ENCODE data around the gene TMEM145.
A peak's percentile ranks its signal among the peaks of the same experiment; 100 is the strongest.
"Not testable (repeated sequence)": the region's sequence is repeated elsewhere in the genome, so short reads cannot be mapped to it uniquely, and the experiment has no call there.

The TMEM145 gene

GRCh38 chr19:42316223-42317211 lies 3.4 kb downstream of the TMEM145 start:
- no peak for DNase-seq

- no peak for DNase-seq
Observed at GRCh38 chr19:42317535-42317934, 4.4 kb downstream of the TMEM145 start.

GRCh38 chr19:42322305-42322704 lies 9.2 kb downstream of the TMEM145 start:
- no peak for DNase-seq

GRCh38 chr19:42323473-42323851 lies 10.4 kb downstream of the TMEM145 start:
- DNase-seq, result no peak

- DNase-seq, result no peak
Observed at GRCh38 chr19:42323852-42324654, 10.9 kb downstream of the TMEM145 start.

GRCh38 chr19:42324655-42325307 lies 11.7 kb downstream of the TMEM145 start:
- no peak for DNase-seq

- DNase-seq, result peak; percentile 99
Observed at GRCh38 chr19:42325308-42325895, 12.3 kb downstream of the TMEM145 start, which contains the start of gene MEGF8. TSS of gene MEGF8 (plus strand) at chr19:42325635. CDS start at chr19:42326244, 609 bp downstream.

- no peak for DNase-seq
Observed at GRCh38 chr19:42325896-42326771, 13.0 kb downstream of the TMEM145 start.

- DNase-seq, result no peak
Observed at GRCh38 chr19:42326969-42327368, 13.9 kb downstream of the TMEM145 start.

GRCh38 chr19:42327381-42327780 lies 14.3 kb downstream of the TMEM145 start:
- DNase-seq, result no peak

GRCh38 chr19:42328106-42328505 lies 15.0 kb downstream of the TMEM145 start:
- DNase-seq, result no peak

- no peak for DNase-seq
Observed at GRCh38 chr19:42328854-42329253, 15.7 kb downstream of the TMEM145 start.

GRCh38 chr19:42330241-42330711 lies 17.2 kb downstream of the TMEM145 start:
- peak; percentile 10 for DNase-seq

GRCh38 chr19:42331333-42331732 lies 18.2 kb downstream of the TMEM145 start:
- not testable (repeated sequence) for DNase-seq

- no peak for DNase-seq
Observed at GRCh38 chr19:42332059-42332458, 18.9 kb downstream of the TMEM145 start.

- DNase-seq, result no peak
Observed at GRCh38 chr19:42333018-42333417, 19.9 kb downstream of the TMEM145 start.

GRCh38 chr19:42333975-42334696 lies 21.0 kb downstream of the TMEM145 start:
- no peak for DNase-seq

- no peak for DNase-seq
Observed at GRCh38 chr19:42334697-42335373, 21.7 kb downstream of the TMEM145 start.

- DNase-seq, result no peak
Observed at GRCh38 chr19:42335374-42335936, 22.3 kb downstream of the TMEM145 start.

GRCh38 chr19:42335971-42336370 lies 22.9 kb downstream of the TMEM145 start:
- DNase-seq, result no peak

All from NCI-H1105 treated with DMSO at 0.1 percent for 48 hours (cell line).